BLaER1 treated with 17β-estradiol and CSF1 and Interleukin-3, amounts not matched to agents 10 nM and 100 nM (cell line): ENCODE results near the gene RNASET2.
"Not testable (repeated sequence)": the region's sequence is repeated elsewhere in the genome, so short reads cannot be mapped to it uniquely, and the experiment has no call there.

Experiments
- H3K27ac ChIP-seq, 11 experiments: shearing (Covaris generic); formaldehyde crosslinking; 2 replicates each; pipeline ENCODE4 v1.8.1; 2022
- H3K27me3 ChIP-seq, 11 experiments: shearing (Covaris generic); formaldehyde crosslinking; 2 replicates each; pipeline ENCODE4 v1.8.1; 2022
- H3K36me3 ChIP-seq, 11 experiments: shearing (Covaris generic); formaldehyde crosslinking; 2 replicates each; pipeline ENCODE4 v1.8.1; 2022
- H3K4me1 ChIP-seq, 10 experiments: shearing (Covaris generic); formaldehyde crosslinking; 2 replicates each; pipeline ENCODE4 v1.8.1; 2022
- H3K4me2 ChIP-seq, 11 experiments: shearing (Covaris generic); formaldehyde crosslinking; 2 replicates each; pipeline ENCODE4 v1.8.1; 2022
- H3K4me3 ChIP-seq, 10 experiments: shearing (Covaris generic); formaldehyde crosslinking; 2 replicates each; pipeline ENCODE4 v1.8.1; 2022
- H3K9ac ChIP-seq, 11 experiments: shearing (Covaris generic); formaldehyde crosslinking; 2 replicates each; pipeline ENCODE4 v1.8.1; 2022
- H3K9me3 ChIP-seq, 11 experiments: shearing (Covaris generic); formaldehyde crosslinking; replicated peaks in 1 of 11; 2 replicates each; pipeline ENCODE4 v1.8.1; 2022
- H4K20me1 ChIP-seq, 11 experiments: shearing (Covaris generic); formaldehyde crosslinking; 2 replicates each; pipeline ENCODE4 v1.8.1; 2022
- Cebpa-rat ChIP-seq, 11 experiments: shearing (Covaris generic); IDR thresholded peaks; 2 replicates each; pipeline ENCODE4 v1.8.1; 2022

RNASET2 gene

GRCh38 chr6:166952567-166953486, 3.5 kb downstream of the RNASET2 start:
- TF ChIP-seq Cebpa-rat (IDR thresholded peaks at IDR 0.05), result no peak
- peak overlapping the region in 8 of 10 experiments; percentile 1 to 95 (median 18); a peak in 7 of 20 replicates for H3K4me3 ChIP-seq
- H4K20me1 ChIP-seq, result peaks cover 57 to 74% (median 67%) of the 10 kb centered on the region in 11 experiments

GRCh38 chr6:166952121-166952520, 4.2 kb downstream of the RNASET2 start:
- Histone ChIP-seq H3K4me2 (peak overlapping the region; percentile 91 to 100 (median 98)), H3K4me3 (peak overlapping the region in 9 of 10 experiments; percentile 1 to 54 (median 21); a peak in 7 of 20 replicates)

More at GRCh38 chr6:166952567-166953486, 3.5 kb downstream of the RNASET2 start:
- Histone ChIP-seq H3K36me3 (peaks cover 16 to 67% (median 53%) of the 10 kb centered on the region in 11 experiments), H3K27ac (peak overlapping the region in 8 of 11 experiments; percentile 56 to 82 (median 70); a peak in 13 of 22 replicates), H3K27me3 (no peaks in the 10 kb centered on the region), H3K9ac (peak overlapping the region; percentile 15 to 89 (median 71); a peak in 14 of 22 replicates), H3K4me1 (peaks cover 68 to 83% (median 71%) of the 10 kb centered on the region in 10 experiments), H3K9me3 (no peaks in the 10 kb centered on the region), H3K4me2 (peak overlapping the region; percentile 91 to 100 (median 98))

GRCh38 chr6:166951670-166952060, 4.7 kb downstream of the RNASET2 start:
- Histone ChIP-seq H3K4me1 (peaks cover 56 to 77% (median 59%) of the 10 kb centered on the region in 10 experiments), H3K4me2 (peak overlapping the region; percentile 91 to 100 (median 98))

More at GRCh38 chr6:166952121-166952520, 4.2 kb downstream of the RNASET2 start:
- peaks cover 61 to 80% (median 64%) of the 10 kb centered on the region in 10 experiments for H3K4me1 ChIP-seq
- H3K36me3 ChIP-seq, result peaks cover 23 to 74% (median 60%) of the 10 kb centered on the region in 11 experiments
- H4K20me1 ChIP-seq, result peaks cover 60 to 81% (median 74%) of the 10 kb centered on the region in 11 experiments
- H3K27me3 ChIP-seq, result no peaks in the 10 kb centered on the region
- no peak for TF ChIP-seq Cebpa-rat (IDR thresholded peaks at IDR 0.05)
- peak overlapping the region; percentile 20 to 88 (median 63); a peak in 15 of 22 replicates for H3K9ac ChIP-seq
- H3K27ac ChIP-seq, result peak overlapping the region in 10 of 11 experiments; percentile 56 to 84 (median 70); a peak in 18 of 22 replicates
- H3K9me3 ChIP-seq, result no peaks in the 10 kb centered on the region

GRCh38 chr6:166950892-166951669, 5.3 kb downstream of the RNASET2 start:
- Histone ChIP-seq H3K4me3 (peak overlapping the region in 7 of 10 experiments; percentile 3 to 54 (median 27); a peak in 8 of 20 replicates), H3K4me2 (peak overlapping the region; percentile 91 to 100 (median 98)), H3K9ac (peak overlapping the region; percentile 33 to 88 (median 64); a peak in 18 of 22 replicates), H3K4me1 (peaks cover 56 to 77% (median 58%) of the 10 kb centered on the region in 10 experiments), H4K20me1 (peaks cover 60 to 92% (median 82%) of the 10 kb centered on the region in 11 experiments), H3K27ac (peak overlapping the region; percentile 56 to 84 (median 70); a peak in 21 of 22 replicates), H3K36me3 (peaks cover 34 to 84% (median 70%) of the 10 kb centered on the region in 11 experiments)
- not testable (repeated sequence) for H3K9me3 ChIP-seq, H3K27me3 ChIP-seq

More at GRCh38 chr6:166951670-166952060, 4.7 kb downstream of the RNASET2 start:
- Histone ChIP-seq H3K9me3 (no peaks in the 10 kb centered on the region), H4K20me1 (peaks cover 60 to 86% (median 78%) of the 10 kb centered on the region in 11 experiments), H3K36me3 (peaks cover 28 to 79% (median 64%) of the 10 kb centered on the region in 11 experiments), H3K27me3 (no peaks in the 10 kb centered on the region), H3K9ac (peak overlapping the region; percentile 20 to 88 (median 63); a peak in 16 of 22 replicates), H3K27ac (peak overlapping the region in 10 of 11 experiments; percentile 56 to 84 (median 70); a peak in 19 of 22 replicates), H3K4me3 (peak overlapping the region in 9 of 10 experiments; percentile 1 to 54 (median 21); a peak in 7 of 20 replicates)
- no peak for TF ChIP-seq Cebpa-rat (IDR thresholded peaks at IDR 0.05)

- H3K4me2 ChIP-seq, result peak overlapping the region; percentile 91 to 100 (median 98)
Observed at GRCh38 chr6:166950443-166950821, 5.9 kb downstream of the RNASET2 start.

GRCh38 chr6:166949528-166950442, 6.6 kb downstream of the RNASET2 start:
- no peak for TF ChIP-seq Cebpa-rat (IDR thresholded peaks at IDR 0.05)
- Histone ChIP-seq H3K4me2 (peak overlapping the region; percentile 91 to 100 (median 98); a peak in 19 of 22 replicates), H3K4me1 (peaks cover 52 to 73% (median 54%) of the 10 kb centered on the region in 10 experiments), H3K9me3 (no peaks in the 10 kb centered on the region), H4K20me1 (peaks cover 59 to 98% (median 86%) of the 10 kb centered on the region in 11 experiments), H3K9ac (peak overlapping the region in 5 of 11 experiments; percentile 32 to 46 (median 42); a peak in 8 of 22 replicates), H3K36me3 (peaks cover 45 to 97% (median 82%) of the 10 kb centered on the region in 11 experiments), H3K4me3 (peak overlapping the region in 2 of 10 experiments; percentile 18 to 23; a peak in 4 of 20 replicates), H3K27ac (peak overlapping the region in 10 of 11 experiments; percentile 2 to 84 (median 70); a peak in 14 of 22 replicates), H3K27me3 (no peaks in the 10 kb centered on the region)

More at GRCh38 chr6:166950443-166950821, 5.9 kb downstream of the RNASET2 start:
- Histone ChIP-seq H3K9me3 (no peaks in the 10 kb centered on the region), H3K4me1 (peaks cover 56 to 77% (median 58%) of the 10 kb centered on the region in 10 experiments), H3K4me3 (peak overlapping the region in 4 of 10 experiments; percentile 5 to 54 (median 36); a peak in 6 of 20 replicates), H3K36me3 (peaks cover 40 to 91% (median 77%) of the 10 kb centered on the region in 11 experiments), H3K27me3 (no peaks in the 10 kb centered on the region), H3K27ac (peak overlapping the region; percentile 56 to 84 (median 70); a peak in 20 of 22 replicates), H4K20me1 (peaks cover 60 to 98% (median 86%) of the 10 kb centered on the region in 11 experiments), H3K9ac (peak overlapping the region in 10 of 11 experiments; percentile 24 to 68 (median 44); a peak in 12 of 22 replicates)
- no peak for TF ChIP-seq Cebpa-rat (IDR thresholded peaks at IDR 0.05)

- peaks cover 48 to 98% (median 85%) of the 10 kb centered on the region in 11 experiments for H3K36me3 ChIP-seq
Observed at GRCh38 chr6:166948724-166949123, 7.6 kb downstream of the RNASET2 start.

More at GRCh38 chr6:166948724-166949123, 7.6 kb downstream of the RNASET2 start:
- Histone ChIP-seq H3K4me1 (peaks cover 41 to 63% (median 44%) of the 10 kb centered on the region in 10 experiments), H3K4me2 (peak overlapping the region in 3 of 11 experiments; percentile 91 to 99 (median 97); a peak in 6 of 22 replicates), H3K9ac (peak overlapping the region in 2 of 11 experiments; percentile 33 to 42; a peak in 2 of 22 replicates), H4K20me1 (peaks cover 49 to 91% (median 80%) of the 10 kb centered on the region in 11 experiments; a peak in 21 of 22 replicates), H3K27ac (peak overlapping the region in 1 of 11 experiments; percentile 84; a peak in 1 of 22 replicates)
- not testable (repeated sequence) for H3K27me3 ChIP-seq, H3K9me3 ChIP-seq, H3K4me3 ChIP-seq
